Fibroblast of villous mesenchyme (primary cell): Measurements from ENCODE around the gene POC1B. TPM values are rescaled to one million over a fixed set of nuclear protein-coding genes. Genes with fewer than 3 reads are reported as not detected.

Experiments used
- DNase-seq: peaks from one replicate; pipeline ENCODE4 v3.0.0-alpha.2; 2010; ENCODE audit warnings: low read depth
- H3K4me3 ChIP-seq: 2 replicates; pipeline ENCODE4 v1.5.1; 2011; ENCODE audit warnings: low read depth, mild to moderate bottlenecking, low read length
- total RNA-seq: library from RNA; depleted of rRNA; stranded (reverse); fragments of >200 nt; gene quantifications from 2 replicates; pipeline ENCODE4 v1.2.3, GENCODE V29; 2012
- TF ChIP-seq, protein P1 (sequence below): IDR thresholded peaks from 2 replicates; pipeline ENCODE4 v1.5.1; 2012; ENCODE audit warnings: low read depth, mild to moderate bottlenecking, low read length; ENCODE audit not compliant: insufficient read depth

The POC1B gene
- total RNA-seq, 1 donor = 35.0 TPM

GRCh38 chr12:89525305-89525823 lies 483 bp downstream of the POC1B start:
- H3K4me3 ChIP-seq = peak overlapping the region; percentile 87
- TF ChIP-seq, protein P1, sequence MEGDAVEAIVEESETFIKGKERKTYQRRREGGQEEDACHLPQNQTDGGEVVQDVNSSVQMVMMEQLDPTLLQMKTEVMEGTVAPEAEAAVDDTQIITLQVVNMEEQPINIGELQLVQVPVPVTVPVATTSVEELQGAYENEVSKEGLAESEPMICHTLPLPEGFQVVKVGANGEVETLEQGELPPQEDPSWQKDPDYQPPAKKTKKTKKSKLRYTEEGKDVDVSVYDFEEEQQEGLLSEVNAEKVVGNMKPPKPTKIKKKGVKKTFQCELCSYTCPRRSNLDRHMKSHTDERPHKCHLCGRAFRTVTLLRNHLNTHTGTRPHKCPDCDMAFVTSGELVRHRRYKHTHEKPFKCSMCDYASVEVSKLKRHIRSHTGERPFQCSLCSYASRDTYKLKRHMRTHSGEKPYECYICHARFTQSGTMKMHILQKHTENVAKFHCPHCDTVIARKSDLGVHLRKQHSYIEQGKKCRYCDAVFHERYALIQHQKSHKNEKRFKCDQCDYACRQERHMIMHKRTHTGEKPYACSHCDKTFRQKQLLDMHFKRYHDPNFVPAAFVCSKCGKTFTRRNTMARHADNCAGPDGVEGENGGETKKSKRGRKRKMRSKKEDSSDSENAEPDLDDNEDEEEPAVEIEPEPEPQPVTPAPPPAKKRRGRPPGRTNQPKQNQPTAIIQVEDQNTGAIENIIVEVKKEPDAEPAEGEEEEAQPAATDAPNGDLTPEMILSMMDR = no peak
- DNase-seq = peak; percentile 35

GRCh38 chr12:89524541-89525304 lies 1.1 kb downstream of the POC1B start, which contains the start of gene GALNT4:
Gene GALNT4, minus strand, starts transcription at chr12:89524796. Its CDS starts 247 bp downstream, at chr12:89524549.
- TF ChIP-seq, protein P1 = peak; percentile 73
- peak; percentile 87 for DNase-seq
- peak within 1 kb of the TSS; percentile 87 for H3K4me3 ChIP-seq

DNA sequence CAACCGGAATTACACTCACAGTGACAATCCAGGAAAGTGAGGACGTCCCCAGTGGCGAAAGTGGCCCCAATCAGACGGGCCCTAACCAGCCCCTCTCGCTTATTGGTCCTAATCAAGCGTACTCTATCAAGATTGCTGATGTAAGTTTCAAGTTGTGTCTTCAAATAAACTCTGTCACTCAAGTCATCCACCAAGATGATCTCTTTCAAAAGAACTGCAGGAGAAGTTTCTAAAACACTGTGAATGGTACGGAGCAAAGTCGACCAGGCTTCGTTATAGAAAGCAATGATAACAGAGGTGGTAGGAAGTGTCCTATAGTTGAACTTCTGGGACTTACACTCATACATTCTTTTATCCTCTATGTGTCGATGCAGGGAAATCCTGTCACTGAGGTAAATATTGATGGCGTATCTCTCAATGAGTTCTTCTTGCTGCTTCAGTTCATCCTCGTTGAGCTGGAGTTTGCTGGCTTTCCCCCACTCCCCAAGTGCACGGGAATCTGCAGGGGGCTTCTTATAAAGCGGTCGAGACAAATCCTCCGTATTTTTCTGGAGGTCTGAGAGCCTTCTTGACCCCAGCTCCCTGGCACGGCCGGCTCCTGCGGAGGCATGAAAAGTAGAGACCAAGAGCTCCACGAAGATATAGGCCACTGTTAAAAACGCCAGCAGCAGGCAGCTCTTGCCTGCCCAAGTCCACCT lies 1.9 kb downstream of the POC1B start:
- TF ChIP-seq, protein P1 = no peak
- peak overlapping the region; percentile 87 for H3K4me3 ChIP-seq
- DNase-seq = no peak

DNA sequence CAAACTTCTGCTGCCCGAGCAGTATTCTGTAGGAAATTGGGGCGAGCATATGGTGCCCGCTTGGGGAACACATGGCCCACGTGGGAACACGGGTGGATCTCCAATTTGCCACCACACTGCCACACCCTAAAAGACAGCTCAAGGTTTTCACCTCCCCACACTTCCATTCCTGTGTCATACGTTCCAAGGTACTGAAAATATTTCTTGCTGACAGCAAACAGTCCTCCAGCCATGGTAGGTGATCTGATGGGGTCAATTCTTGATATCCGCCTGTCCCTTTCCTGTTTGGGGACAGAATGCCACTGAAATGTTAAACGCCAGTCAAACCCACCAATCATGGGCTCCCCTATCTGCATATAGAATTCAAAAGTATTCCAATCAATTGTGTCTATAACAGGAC lies 2.5 kb downstream of the POC1B start:
- H3K4me3 ChIP-seq = peak overlapping the region; percentile 87
- TF ChIP-seq, protein P1 = no peak
- no peak for DNase-seq

DNA sequence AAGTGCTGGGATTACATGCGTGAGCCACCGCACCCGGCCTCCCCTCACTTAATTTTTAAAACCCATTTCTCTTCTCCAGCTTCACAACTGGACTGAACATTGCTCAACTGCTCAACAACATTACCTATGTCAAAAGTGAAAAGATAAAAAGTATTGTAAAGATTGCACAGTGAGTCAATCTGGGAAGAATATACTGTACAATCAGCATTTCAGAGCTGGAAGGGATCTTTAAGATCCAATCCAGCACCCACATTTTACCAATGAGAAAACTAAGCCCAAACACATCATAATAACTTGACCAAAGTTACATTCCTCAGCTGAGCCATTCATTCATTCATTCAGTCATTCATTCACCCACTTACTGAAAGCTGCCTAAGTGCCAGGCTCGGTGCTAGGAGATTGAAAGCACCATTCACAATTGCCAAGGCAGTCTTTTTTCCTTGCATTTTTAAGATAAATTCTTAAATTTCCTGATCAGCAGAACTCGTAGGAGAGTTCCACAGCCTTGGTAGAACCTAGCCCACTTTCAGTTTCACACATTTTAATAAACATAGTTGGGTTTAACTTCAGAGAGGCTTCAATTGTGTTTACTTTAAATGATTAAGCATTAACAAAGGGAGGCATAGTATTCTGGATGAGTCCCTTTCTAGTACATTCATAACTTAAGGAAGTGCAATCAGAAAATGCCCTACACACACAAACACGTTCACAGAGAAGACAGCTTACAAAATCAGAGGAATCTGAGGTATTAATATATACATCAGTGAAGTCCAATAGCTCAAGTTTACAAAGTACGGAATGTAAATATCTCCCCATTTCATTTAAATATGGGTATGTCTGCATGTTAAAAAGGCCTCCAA lies 4.3 kb downstream of the POC1B start:
- TF ChIP-seq, protein P1 = no peak
- peak overlapping the region; percentile 47 for H3K4me3 ChIP-seq
- DNase-seq = peak; percentile 30

DNA sequence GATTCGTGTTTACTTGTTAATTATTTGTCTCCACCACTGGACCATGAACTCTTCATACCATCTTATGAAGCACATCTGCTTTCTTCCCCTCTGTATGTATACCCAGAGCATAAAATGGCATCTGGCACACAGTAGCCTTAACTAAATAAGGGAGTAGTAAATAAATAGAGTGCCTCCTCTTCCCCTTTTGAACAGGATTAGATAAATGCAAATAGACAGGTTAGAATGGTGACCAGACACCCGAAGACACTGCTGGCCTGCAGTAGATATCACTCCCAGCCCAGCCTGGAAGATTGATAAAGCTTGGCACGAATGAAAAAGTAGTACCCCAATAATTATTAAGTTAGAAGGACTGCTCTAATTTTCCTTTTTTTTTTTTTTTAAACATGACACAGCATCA lies 8.1 kb downstream of the POC1B start:
- TF ChIP-seq, protein P1 = no peak
- no peak for DNase-seq
- no peak overlapping the region for H3K4me3 ChIP-seq
